ENCODE measurements around the gene SPC24. TPM values are rescaled to one million over a fixed set of nuclear protein-coding genes. Genes with fewer than 3 reads are reported as not detected.
A peak's percentile ranks its signal among the peaks of the same experiment; 100 is the strongest.

Gene SPC24
- total RNA-seq, 2 experiments from 2014 or later: 60.5 to 70.9 TPM

DNA sequence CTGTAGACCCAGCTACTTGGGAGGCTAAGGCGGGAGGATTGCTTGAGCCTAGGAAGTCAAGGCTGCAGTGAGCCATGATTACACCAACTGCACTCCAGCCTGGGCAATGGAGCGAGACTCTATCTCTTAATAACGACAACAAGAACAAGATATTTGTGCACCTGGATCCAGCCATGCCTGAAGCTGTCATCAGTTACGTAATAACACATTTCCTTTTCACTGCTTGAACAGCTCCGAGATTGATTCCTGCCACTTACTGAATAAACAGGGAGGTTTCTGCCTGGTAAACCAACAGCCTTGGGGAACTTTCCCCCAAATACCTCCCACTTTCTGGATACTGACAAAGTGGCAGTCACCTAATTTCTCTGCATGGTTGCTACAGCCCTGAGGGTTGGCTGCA, 36.4 kb upstream of the SPC24 start:
- CTCF ChIA-PET: no interaction called here
- TF ChIP-seq, protein P1, sequence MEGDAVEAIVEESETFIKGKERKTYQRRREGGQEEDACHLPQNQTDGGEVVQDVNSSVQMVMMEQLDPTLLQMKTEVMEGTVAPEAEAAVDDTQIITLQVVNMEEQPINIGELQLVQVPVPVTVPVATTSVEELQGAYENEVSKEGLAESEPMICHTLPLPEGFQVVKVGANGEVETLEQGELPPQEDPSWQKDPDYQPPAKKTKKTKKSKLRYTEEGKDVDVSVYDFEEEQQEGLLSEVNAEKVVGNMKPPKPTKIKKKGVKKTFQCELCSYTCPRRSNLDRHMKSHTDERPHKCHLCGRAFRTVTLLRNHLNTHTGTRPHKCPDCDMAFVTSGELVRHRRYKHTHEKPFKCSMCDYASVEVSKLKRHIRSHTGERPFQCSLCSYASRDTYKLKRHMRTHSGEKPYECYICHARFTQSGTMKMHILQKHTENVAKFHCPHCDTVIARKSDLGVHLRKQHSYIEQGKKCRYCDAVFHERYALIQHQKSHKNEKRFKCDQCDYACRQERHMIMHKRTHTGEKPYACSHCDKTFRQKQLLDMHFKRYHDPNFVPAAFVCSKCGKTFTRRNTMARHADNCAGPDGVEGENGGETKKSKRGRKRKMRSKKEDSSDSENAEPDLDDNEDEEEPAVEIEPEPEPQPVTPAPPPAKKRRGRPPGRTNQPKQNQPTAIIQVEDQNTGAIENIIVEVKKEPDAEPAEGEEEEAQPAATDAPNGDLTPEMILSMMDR (IDR thresholded peaks at IDR 0.05): no peak
- Mint-ChIP-seq H3K27ac (no peak overlapping the region), H3K4me3 (no peak overlapping the region), H3K27me3 (peaks cover 10% of the 10 kb centered on the region), H3K9me3 (no peaks in the 10 kb centered on the region), H3K4me1 (ENCODE audit: low read depth) (peaks cover 7% of the 10 kb centered on the region), H3K36me3 (ENCODE audit: low read depth) (no peaks in the 10 kb centered on the region)
- no peak for ATAC-seq
- POLR2A ChIA-PET: interaction anchor here (0.6 to 1.2 kb wide), 2 partner anchors 9 to 53 kb away, joined by 3 to 4 read pairs; no protein-coding TSS in a partner anchor
- intact Hi-C loops (cut with micrococcal nuclease): no loop called here
- no peak for DNase-seq

DNA sequence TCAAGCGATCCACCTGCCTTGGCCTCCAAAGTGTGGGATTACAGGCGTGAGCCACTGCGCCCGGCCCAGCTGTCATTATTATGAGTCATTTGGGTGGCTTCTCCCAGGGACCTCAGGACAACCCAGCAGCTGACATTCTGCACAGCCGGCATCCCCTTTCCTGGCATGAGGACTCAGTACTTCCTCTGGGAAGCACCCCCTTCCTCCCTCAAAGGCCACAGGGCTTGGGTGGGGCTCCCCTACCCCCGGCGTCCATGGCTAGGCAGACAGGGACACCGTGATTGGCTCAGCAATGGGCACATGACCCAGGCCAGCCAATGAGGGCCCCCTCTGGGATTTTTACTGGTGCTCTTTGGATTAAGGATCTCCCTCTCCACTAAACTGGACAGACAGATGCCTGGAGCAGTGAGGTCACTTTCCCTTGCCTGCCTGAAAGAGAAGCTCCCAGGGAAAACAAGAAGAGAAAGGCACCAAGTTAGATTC, 35.7 kb upstream of the SPC24 start:
- peak; percentile 23 for DNase-seq
- ATAC-seq: no peak
- no peaks in the 10 kb centered on the region for H3K9me3 Mint-ChIP-seq
- TF ChIP-seq, protein P1 (IDR thresholded peaks at IDR 0.05): no peak
- no peak overlapping the region for H3K27ac Mint-ChIP-seq
- intact Hi-C loops (cut with micrococcal nuclease): no loop called here
- no peak overlapping the region for H3K4me3 Mint-ChIP-seq
- POLR2A ChIA-PET: interaction anchor here (0.6 to 1.2 kb wide), 3 partner anchors 8 to 52 kb away, joined by 3 to 4 read pairs (median 4); no protein-coding TSS in a partner anchor
- no peaks in the 10 kb centered on the region for H3K36me3 Mint-ChIP-seq (ENCODE audit: low read depth)
- peaks cover 4% of the 10 kb centered on the region for H3K4me1 Mint-ChIP-seq (ENCODE audit: low read depth)
- CTCF ChIA-PET: no interaction called here
- H3K27me3 Mint-ChIP-seq: peaks cover 6% of the 10 kb centered on the region

DNA sequence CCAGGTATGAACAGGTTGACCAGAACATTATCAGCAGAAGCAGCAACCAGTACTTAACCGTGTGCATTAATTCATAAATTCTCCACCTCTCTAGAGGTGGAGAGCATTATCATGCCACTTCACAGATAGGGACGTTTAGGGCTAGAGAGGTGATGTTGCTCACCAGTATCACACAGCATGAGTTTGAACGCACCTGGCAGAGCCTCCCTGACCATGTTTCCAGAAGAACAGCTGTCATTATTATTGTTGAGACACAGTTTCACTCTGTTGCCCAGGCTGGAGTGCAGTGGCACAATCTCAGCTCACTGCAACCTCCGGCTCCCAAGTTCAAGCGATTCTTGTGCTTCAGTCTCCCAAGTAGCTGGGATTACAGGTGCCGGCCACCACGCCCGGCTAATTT, 34.9 kb upstream of the SPC24 start:
- H3K27me3 Mint-ChIP-seq: peaks cover 1% of the 10 kb centered on the region
- H3K4me1 Mint-ChIP-seq (ENCODE audit: low read depth): peaks cover 2% of the 10 kb centered on the region
- no peaks in the 10 kb centered on the region for H3K36me3 Mint-ChIP-seq (ENCODE audit: low read depth)
- no peak overlapping the region for H3K4me3 Mint-ChIP-seq
- no peak overlapping the region for H3K27ac Mint-ChIP-seq
- H3K9me3 Mint-ChIP-seq: no peaks in the 10 kb centered on the region
- intact Hi-C loops (cut with micrococcal nuclease): no loop called here
- ChIA-PET POLR2A (interaction anchor here (1.2 kb wide), 1 partner anchor 23 kb away, joined by 4 read pairs; no protein-coding TSS in a partner anchor), CTCF (no interaction called here)
- ATAC-seq (no peak), DNase-seq (no peak)
- TF ChIP-seq, protein P1 (IDR thresholded peaks at IDR 0.05): no peak

DNA sequence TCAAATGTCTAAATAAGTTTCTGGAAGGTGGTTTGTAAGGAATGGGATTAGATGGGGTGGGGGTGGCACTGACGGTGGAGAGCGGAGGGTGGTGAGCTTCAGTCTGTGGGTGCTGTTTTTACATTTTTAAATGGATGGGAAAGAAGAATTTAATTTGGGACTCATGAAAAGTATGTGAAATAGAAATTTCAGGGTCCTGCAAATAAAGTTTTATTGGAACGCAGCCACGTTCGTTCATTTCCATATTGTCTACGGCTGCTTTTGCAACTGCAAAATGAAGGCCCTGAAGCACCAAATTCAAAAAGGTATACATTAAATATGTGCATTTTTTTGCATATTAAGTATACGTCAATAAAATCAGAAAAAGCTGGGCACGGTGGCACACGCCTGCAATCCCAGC, 31.9 kb upstream of the SPC24 start:
- DNase-seq: no peak
- Mint-ChIP-seq H3K27ac (no peak overlapping the region), H3K4me1 (ENCODE audit: low read depth) (no peaks in the 10 kb centered on the region), H3K9me3 (no peaks in the 10 kb centered on the region), H3K36me3 (ENCODE audit: low read depth) (no peaks in the 10 kb centered on the region), H3K27me3 (no peaks in the 10 kb centered on the region), H3K4me3 (no peak overlapping the region)
- ATAC-seq: no peak
- POLR2A ChIA-PET: no interaction called here
- intact Hi-C loops (cut with micrococcal nuclease): no loop called here
- CTCF ChIA-PET: no interaction called here
- TF ChIP-seq, protein P1 (IDR thresholded peaks at IDR 0.05): no peak

DNA sequence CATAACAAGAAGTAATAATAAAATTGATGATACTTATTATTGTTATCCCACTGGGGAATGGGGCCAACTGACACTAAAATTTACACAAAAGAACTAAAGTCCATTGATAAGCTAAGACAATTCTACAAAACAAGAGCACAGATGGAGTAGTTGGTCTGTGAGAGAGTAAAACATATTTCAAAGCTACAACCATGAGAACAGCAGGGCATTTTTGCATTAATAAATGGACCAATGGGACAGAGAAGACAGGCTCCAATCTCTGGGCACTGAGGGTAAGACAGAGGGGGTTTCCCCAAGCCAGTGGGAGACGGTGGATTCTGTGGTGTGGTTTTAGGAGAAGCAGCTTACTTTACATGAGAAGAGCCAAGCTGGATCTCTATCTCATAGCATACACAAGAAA, 27.4 kb upstream of the SPC24 start:
- peaks cover 11% of the 10 kb centered on the region for H3K4me1 Mint-ChIP-seq (ENCODE audit: low read depth)
- no peaks in the 10 kb centered on the region for H3K36me3 Mint-ChIP-seq (ENCODE audit: low read depth)
- intact Hi-C loops (cut with micrococcal nuclease): no loop called here
- TF ChIP-seq, protein P1 (IDR thresholded peaks at IDR 0.05): no peak
- H3K9me3 Mint-ChIP-seq: no peaks in the 10 kb centered on the region
- DNase-seq (no peak), ATAC-seq (no peak)
- H3K27me3 Mint-ChIP-seq: no peaks in the 10 kb centered on the region
- H3K27ac Mint-ChIP-seq: no peak overlapping the region
- ChIA-PET POLR2A (interaction anchor here (0.9 to 1.2 kb wide), 2 partner anchors 9 to 15 kb away, joined by 3 read pairs; no protein-coding TSS in a partner anchor), CTCF (no interaction called here)
- no peak overlapping the region for H3K4me3 Mint-ChIP-seq

Measured in activated CD8-positive, alpha-beta T cell treated with anti-CD3 and anti-CD28 coated beads for 36 hours (primary cell).